ENCODE measurements around the gene PRKCE.

DNA sequence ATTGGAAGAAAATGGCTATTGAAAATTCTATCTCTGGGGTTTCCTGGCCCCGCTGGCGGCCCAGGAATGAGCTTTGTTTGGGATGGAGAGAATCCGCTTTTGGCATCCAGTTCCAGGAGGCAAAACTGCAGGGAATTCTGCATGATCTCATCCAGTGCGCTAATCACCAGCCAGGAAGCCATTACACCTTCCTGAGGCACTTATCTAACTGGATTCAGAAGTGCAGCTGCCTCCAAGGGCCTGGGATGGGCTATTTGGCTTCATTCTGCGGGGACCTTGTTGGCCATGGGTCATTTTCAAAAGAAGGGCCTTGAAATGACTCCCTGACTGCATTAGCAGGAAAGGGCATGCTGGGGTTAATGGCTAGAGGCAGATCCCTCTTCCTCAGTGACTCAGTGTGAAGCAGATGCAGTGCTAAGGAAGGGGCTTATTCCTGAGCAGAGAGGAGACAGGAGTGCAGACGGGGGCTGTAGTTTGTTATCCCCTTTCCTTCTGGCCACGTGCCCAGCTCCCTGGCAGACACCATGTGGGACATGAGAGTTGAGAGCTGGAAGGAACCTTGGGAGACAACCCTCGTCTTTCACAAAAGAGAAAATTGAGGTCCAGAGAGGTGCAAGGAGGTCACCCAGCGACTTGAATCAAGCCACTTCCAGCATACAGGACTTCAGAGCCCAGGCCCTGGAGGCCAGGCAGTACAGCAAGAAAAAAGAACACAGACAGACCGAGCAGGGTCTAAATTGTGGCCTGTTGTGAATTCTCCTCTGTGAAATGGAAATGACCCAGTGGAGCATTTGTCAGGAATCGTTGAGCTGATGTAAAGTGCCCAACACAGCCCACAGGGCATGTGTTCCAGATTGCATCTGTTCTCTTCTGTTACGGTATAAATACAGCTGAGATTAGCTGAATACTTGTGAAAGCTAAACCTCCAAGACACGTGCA, 161.8 kb downstream of the PRKCE start:
- TF ChIP-seq CTCF (IDR thresholded peaks at IDR 0.05) (no peak), POLR2A (IDR thresholded peaks at IDR 0.05) (no peak)
